AG04449 (cell line): ENCODE data around the gene C19orf18.
A peak's percentile ranks its signal among the peaks of the same experiment; 100 is the strongest.

Experiments
- CTCF ChIA-PET: fragments of 350-600 bp; formaldehyde crosslinking; extraction: SDS; loops from one replicate; lab custom pipeline; 2021; ENCODE audit warnings: antibody characterized with exemption; lab: Yijun Ruan, JAX
- POLR2A ChIA-PET: fragments of 400-600, 350-600 bp; formaldehyde crosslinking; extraction: SDS; loops from one replicate; lab custom pipeline; 2020; ENCODE audit warnings: antibody characterized with exemption, inconsistent platforms; lab: Yijun Ruan, JAX
- DNase-seq: peaks from one replicate; pipeline ENCODE4 v3.0.0-alpha.2; 2010; ENCODE audit warnings: low read depth, low spot score
- H3K4me3 ChIP-seq: 2 replicates; pipeline ENCODE4 v1.5.1; 2011; ENCODE audit warnings: low read depth, mild to moderate bottlenecking, control low read depth, low read length
- TF ChIP-seq, protein P1 (sequence below): IDR thresholded peaks from one replicate; pipeline ENCODE4 v1.5.1; 2011; ENCODE audit warnings: mild to moderate bottlenecking, moderate library complexity, low read length, control low read depth, inconsistent platforms; ENCODE audit not compliant: insufficient read depth; ENCODE audit errors: missing control alignments

C19orf18 gene

DNA sequence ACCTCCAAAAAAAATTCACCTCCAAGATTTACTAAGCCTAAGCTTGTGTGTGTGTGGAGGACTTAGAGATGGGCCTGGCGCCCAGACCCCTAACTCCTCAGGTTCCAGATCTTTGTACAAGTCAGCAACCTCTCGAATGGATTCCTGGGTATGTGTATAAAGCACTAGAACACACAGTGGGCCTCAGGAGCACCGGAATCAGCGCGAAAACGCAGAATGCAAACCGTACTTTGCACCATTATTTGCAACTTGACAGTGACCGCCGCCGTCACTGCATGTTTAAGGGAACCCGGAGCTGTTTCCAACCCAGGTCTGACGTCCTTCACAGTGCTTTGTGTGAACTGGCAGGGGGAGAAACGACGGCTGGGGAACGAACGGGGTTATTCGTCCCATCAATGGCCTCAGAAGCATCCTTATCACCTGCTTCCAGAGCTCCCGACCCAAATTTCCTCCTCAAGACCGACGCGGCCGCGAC lies 27.6 kb upstream of the C19orf18 start:
- ChIA-PET POLR2A (no interaction called here), CTCF (interaction anchor here (2.0 to 2.1 kb wide), 2 partner anchors 8 to 15 kb away, joined by 5 to 9 read pairs; no protein-coding TSS in a partner anchor)
- H3K4me3 ChIP-seq: peak overlapping the region; percentile 92
- DNase-seq: no peak
- TF ChIP-seq, protein P1, sequence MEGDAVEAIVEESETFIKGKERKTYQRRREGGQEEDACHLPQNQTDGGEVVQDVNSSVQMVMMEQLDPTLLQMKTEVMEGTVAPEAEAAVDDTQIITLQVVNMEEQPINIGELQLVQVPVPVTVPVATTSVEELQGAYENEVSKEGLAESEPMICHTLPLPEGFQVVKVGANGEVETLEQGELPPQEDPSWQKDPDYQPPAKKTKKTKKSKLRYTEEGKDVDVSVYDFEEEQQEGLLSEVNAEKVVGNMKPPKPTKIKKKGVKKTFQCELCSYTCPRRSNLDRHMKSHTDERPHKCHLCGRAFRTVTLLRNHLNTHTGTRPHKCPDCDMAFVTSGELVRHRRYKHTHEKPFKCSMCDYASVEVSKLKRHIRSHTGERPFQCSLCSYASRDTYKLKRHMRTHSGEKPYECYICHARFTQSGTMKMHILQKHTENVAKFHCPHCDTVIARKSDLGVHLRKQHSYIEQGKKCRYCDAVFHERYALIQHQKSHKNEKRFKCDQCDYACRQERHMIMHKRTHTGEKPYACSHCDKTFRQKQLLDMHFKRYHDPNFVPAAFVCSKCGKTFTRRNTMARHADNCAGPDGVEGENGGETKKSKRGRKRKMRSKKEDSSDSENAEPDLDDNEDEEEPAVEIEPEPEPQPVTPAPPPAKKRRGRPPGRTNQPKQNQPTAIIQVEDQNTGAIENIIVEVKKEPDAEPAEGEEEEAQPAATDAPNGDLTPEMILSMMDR: no peak

DNA sequence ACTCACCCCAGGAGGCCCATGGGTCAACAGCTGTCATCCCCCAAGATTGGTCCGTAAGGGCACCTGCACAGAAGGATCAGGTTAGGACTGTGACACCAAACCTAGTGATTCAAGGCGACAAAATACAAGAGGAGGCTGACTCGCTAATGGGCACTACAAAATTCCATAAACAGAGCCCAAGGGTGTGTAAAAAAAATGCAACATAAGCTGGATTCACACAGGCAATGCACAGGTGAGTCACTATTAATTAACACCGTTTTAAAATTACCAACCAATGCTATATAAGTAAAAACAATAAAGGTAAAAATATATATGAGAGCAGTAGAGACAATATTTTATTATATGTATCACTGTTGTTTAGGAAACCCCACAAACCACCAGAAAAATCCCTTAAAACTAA lies 26.3 kb upstream of the C19orf18 start:
- DNase-seq: no peak
- CTCF ChIA-PET: interaction anchor here (2.0 kb wide), 1 partner anchor 14 kb away, joined by 5 read pairs; no protein-coding TSS in a partner anchor

DNA sequence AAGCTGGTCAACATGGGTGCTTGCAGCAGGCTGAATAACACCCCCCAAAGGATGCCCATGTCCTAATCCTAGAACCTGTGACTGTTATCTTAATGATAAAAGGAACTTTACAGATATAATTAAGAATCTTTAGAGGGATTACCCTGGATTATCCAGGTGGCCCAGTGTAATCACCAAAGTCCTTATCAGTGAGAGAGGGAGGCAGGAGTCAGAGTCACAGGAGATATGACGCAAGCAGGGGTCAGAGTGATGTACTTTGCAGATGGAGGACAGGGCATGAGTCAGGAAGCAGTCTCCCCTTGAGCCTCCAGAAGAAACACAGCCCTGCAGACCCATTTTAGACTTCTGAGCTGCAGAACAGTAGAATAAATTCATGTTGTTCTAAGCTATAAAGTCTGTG lies 18.5 kb upstream of the C19orf18 start:
- TF ChIP-seq, protein P1: no peak
- no peak for DNase-seq
- no peak overlapping the region for H3K4me3 ChIP-seq
- ChIA-PET CTCF (interaction anchor here (2.5 kb wide), 1 partner anchor 10 kb away, joined by 9 read pairs; the partner anchor contains the start of gene ZNF606), POLR2A (no interaction called here)

More for the DNA sequence above, 26.3 kb upstream of the C19orf18 start:
- TF ChIP-seq, protein P1: no peak
- H3K4me3 ChIP-seq: no peak overlapping the region
- POLR2A ChIA-PET: no interaction called here

DNA sequence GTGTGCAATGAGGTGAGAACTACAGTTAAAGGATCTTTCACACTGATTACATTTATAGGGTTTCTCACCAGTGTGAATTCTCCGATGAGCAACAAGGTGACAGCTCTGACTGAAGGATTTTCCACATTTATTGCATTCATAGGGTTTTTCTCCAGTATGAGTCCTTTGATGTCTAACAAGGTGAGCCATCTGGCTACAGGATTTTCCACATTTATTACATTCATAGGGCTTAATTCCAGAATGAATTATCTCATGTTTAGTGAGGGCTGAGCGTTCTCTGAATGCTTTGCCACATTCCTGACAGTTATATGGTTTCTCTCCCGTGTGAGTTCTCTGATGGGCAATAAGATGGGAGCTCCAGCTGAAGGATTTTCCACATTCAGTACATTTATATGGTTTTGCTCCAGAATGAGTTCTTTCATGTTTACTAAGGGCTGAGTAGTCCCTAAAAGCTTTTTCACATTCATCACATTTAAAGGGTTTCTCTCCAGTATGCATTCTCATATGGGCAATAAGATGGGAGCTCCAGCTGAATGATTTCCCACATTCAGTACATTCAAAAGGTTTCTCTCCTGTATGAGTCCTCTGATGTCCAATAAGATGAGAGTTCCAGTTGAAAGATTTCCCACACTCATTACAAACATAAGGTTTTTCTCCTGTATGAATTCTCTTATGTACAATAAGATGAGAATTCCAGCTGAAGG lies 4.4 kb upstream of the C19orf18 start:
- ChIA-PET CTCF (no interaction called here), POLR2A (no interaction called here)
- TF ChIP-seq, protein P1: no peak
- H3K4me3 ChIP-seq: no peak overlapping the region
- DNase-seq: no peak

DNA sequence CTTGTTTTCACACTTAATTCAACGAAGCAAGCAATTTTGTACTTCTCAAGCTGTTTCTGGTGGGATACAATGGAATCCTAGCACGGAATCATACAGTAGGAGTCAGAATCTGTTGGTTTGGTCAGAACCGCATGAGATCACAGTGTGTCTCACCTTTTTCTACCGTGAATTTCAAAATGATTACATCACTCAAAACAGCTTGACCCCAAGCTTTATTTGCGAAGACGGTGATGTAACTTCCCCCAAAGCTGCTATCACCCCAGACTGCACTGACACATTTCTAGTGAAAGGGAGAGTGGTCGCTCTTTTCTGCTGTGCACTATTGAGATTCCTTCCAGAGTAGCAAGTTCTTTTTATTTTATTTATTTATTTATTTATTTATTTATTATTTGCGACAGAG lies 9.6 kb downstream of the C19orf18 start:
- ChIA-PET POLR2A (no interaction called here), CTCF (no interaction called here)
- no peak for DNase-seq
- no peak overlapping the region for H3K4me3 ChIP-seq
- TF ChIP-seq, protein P1: no peak

DNA sequence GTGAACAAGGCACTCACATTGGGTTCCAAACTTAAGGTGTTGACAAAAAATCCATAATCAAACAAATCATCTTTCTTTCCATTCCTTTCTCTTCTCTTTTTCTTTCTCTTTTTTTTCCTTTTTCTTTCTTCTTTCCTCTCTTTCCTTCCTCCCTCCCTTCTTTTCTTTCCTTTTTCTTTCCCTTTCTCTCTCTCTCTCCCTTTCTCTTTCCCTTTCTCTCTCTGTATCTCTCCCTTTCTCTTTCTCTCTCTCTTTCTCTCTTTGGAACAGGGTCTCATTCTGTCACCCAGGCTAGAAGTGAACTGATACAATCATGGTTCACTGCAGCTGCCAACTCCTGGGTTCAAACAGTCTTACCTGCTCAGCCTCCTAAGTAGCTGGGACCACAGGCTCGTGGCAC lies 12.5 kb downstream of the C19orf18 start:
- H3K4me3 ChIP-seq: no peak overlapping the region
- POLR2A ChIA-PET: no interaction called here
- DNase-seq: no peak
- CTCF ChIA-PET: no interaction called here
- TF ChIP-seq, protein P1: no peak
